ENCODE results near the gene DNAH2.
A peak's percentile ranks its signal among the peaks of the same experiment; 100 is the strongest.

GRCh38 chr17:7835814-7836595, 118.5 kb downstream of the DNAH2 start:
- TF ChIP-seq CTCF (IDR thresholded peaks at IDR 0.05) (no peak), EP300 (IDR thresholded peaks at IDR 0.05) (no peak), POLR2A (IDR thresholded peaks at IDR 0.05) (peak in 1 of 2 donors; percentile 58)

Data from tibial nerve (tissue), 4 donors.